SH-SY5Y (cell line): ENCODE data around the gene EDIL3.

Source experiments
- GATA2 ChIP-seq: IDR thresholded peaks from 2 replicates; pipeline ENCODE4 v1.6.1; 2011; ENCODE audit warnings: mild to moderate bottlenecking, low read depth, low read length
- GATA3 ChIP-seq: IDR thresholded peaks from 2 replicates; pipeline ENCODE4 v1.6.1; 2011; ENCODE audit warnings: low read depth, mild to moderate bottlenecking, low read length, moderate library complexity

DNA sequence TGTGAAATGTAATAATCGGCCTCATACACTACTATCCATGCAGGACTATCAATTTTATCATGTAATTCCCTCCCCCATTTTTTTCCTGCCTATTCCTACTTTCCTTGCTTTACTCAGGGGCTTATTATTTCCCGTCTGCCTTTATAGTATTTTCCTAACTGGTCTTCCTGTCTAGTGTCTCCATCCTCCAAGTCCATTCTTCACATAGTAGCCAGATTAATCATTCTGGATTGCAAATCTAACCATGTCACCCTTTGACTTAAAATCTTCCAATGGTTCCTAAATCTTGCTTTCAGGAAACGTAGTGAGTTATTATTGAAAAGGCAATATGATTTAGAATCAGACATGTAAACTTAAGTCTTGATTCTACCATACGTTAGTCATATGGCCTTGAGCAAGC, 356.6 kb downstream of the EDIL3 start:
- TF ChIP-seq GATA3, result no peak
- TF ChIP-seq GATA2, result no peak
